SK-N-SH treated with all-trans-retinoic acid at 6 μM for 48 hours (cell line): ENCODE data around the gene WRAP73.

ENCODE experiments used
- ATAC-seq: fragments of 200-7000 bp; cut with Tn5 transposase; 3 replicates; pipeline ENCODE4 v1.9.1; 2020; ENCODE audit warnings: mild to moderate bottlenecking, moderate library complexity
- ARNTL ChIP-seq: fragments of 450-650 bp; formaldehyde crosslinking; IDR thresholded peaks from 2 replicates; pipeline ENCODE4 v1.5.0; 2020; ENCODE audit warnings: low read depth, mild to moderate bottlenecking, moderate library complexity, borderline replicate concordance
- BACH2 ChIP-seq: fragments of 250-450 bp; sonication (Bioruptor Pico); IDR thresholded peaks from 2 replicates; pipeline ENCODE4 v1.9.0; 2021; ENCODE audit warnings: mild to moderate bottlenecking, borderline replicate concordance
- CSDC2 ChIP-seq: fragments of 250-450 bp; sonication (Bioruptor Pico); IDR thresholded peaks from 2 replicates; pipeline ENCODE4 v1.5.0; 2020; ENCODE audit warnings: mild to moderate bottlenecking, moderate library complexity
- ESRRG ChIP-seq: fragments of 250-450 bp; sonication (Bioruptor Pico); IDR thresholded peaks from 2 replicates; pipeline ENCODE4 v1.6.1; 2021; ENCODE audit warnings: mild to moderate bottlenecking
- GLIS3 ChIP-seq: fragments of 250-450 bp; sonication (Bioruptor Pico); IDR thresholded peaks from 2 replicates; pipeline ENCODE4 v1.5.0; 2020; ENCODE audit warnings: mild to moderate bottlenecking, moderate library complexity
- ISL1 ChIP-seq: fragments of 250-450 bp; sonication (Bioruptor Pico); IDR thresholded peaks from 2 replicates; pipeline ENCODE4 v2.1.2; 2022; ENCODE audit warnings: mild to moderate bottlenecking, moderate library complexity
- OSR1 ChIP-seq: fragments of 250-450 bp; sonication (Bioruptor Pico); IDR thresholded peaks from 2 replicates; pipeline ENCODE4 v1.8.0; 2022; ENCODE audit warnings: moderate library complexity, mild to moderate bottlenecking, inconsistent platforms
- PPARA ChIP-seq: fragments of 250-450 bp; sonication (Bioruptor Pico); IDR thresholded peaks from 2 replicates; pipeline ENCODE4 v1.5.0; 2020; ENCODE audit warnings: mild to moderate bottlenecking, borderline replicate concordance
- RARB ChIP-seq: fragments of 250-450 bp; sonication (Bioruptor Pico); IDR thresholded peaks from 2 replicates; pipeline ENCODE4 v1.8.0; 2021; ENCODE audit warnings: mild to moderate bottlenecking, moderate library complexity
- SNAI2 ChIP-seq: fragments of 250-450 bp; sonication (Bioruptor Pico); IDR thresholded peaks from 2 replicates; pipeline ENCODE4 v1.5.0; 2020; ENCODE audit warnings: mild to moderate bottlenecking, moderate library complexity
- TCF4 ChIP-seq: fragments of 250-450 bp; sonication (Bioruptor Pico); IDR thresholded peaks from 2 replicates; pipeline ENCODE4 v1.8.0; 2021; ENCODE audit warnings: mild to moderate bottlenecking, moderate library complexity, borderline replicate concordance
- TOX ChIP-seq: fragments of 250-450 bp; sonication (Bioruptor Pico); IDR thresholded peaks from 2 replicates; pipeline ENCODE4 v1.8.0; 2021; ENCODE audit warnings: mild to moderate bottlenecking, moderate library complexity, borderline replicate concordance
- ZC3H10 ChIP-seq: fragments of 250-450 bp; sonication (Bioruptor Pico); IDR thresholded peaks from 2 replicates; pipeline ENCODE4 v1.5.1; 2021; ENCODE audit warnings: mild to moderate bottlenecking, moderate library complexity
- ZFP30 ChIP-seq: fragments of 450-650 bp; formaldehyde crosslinking; IDR thresholded peaks from 2 replicates; pipeline ENCODE4 v1.5.0; 2022; ENCODE audit warnings: mild to moderate bottlenecking, moderate library complexity
- ZNF565 ChIP-seq: fragments of 450-650 bp; formaldehyde crosslinking; conservative IDR thresholded peaks from 2 replicates; pipeline ENCODE4 v1.5.0; 2020; ENCODE audit warnings: low read depth, mild to moderate bottlenecking, moderate library complexity
- ZNF70 ChIP-seq: fragments of 450-650 bp; formaldehyde crosslinking; IDR thresholded peaks from 2 replicates; pipeline ENCODE4 v1.5.0; 2020; ENCODE audit warnings: mild to moderate bottlenecking, moderate library complexity
- ZNF8 ChIP-seq: fragments of 450-650 bp; formaldehyde crosslinking; IDR thresholded peaks from 2 replicates; pipeline ENCODE4 v1.5.0; 2020; ENCODE audit warnings: mild to moderate bottlenecking, moderate library complexity
- TF ChIP-seq, protein P1 (sequence below): fragments of 250-450 bp; sonication (Bioruptor Pico); IDR thresholded peaks from 2 replicates; pipeline ENCODE4 v1.8.0; 2020; ENCODE audit warnings: mild to moderate bottlenecking, moderate library complexity, borderline replicate concordance
- TF ChIP-seq, protein P2 (sequence below): fragments of 250-450 bp; sonication (Bioruptor Pico); IDR thresholded peaks from 2 replicates; pipeline ENCODE4 v1.8.0; 2021; ENCODE audit warnings: low read depth, mild to moderate bottlenecking, moderate library complexity, borderline replicate concordance
- TF ChIP-seq, protein P3 (sequence below): fragments of 250-450 bp; sonication (Bioruptor Pico); IDR thresholded peaks from 2 replicates; pipeline ENCODE4 v1.5.1; 2021; ENCODE audit warnings: mild to moderate bottlenecking, moderate library complexity
- TF ChIP-seq, protein P4 (sequence below): fragments of 250-450 bp; sonication (Bioruptor Pico); IDR thresholded peaks from 2 replicates; pipeline ENCODE4 v1.5.0; 2020; ENCODE audit warnings: mild to moderate bottlenecking, moderate library complexity

WRAP73 gene

DNA sequence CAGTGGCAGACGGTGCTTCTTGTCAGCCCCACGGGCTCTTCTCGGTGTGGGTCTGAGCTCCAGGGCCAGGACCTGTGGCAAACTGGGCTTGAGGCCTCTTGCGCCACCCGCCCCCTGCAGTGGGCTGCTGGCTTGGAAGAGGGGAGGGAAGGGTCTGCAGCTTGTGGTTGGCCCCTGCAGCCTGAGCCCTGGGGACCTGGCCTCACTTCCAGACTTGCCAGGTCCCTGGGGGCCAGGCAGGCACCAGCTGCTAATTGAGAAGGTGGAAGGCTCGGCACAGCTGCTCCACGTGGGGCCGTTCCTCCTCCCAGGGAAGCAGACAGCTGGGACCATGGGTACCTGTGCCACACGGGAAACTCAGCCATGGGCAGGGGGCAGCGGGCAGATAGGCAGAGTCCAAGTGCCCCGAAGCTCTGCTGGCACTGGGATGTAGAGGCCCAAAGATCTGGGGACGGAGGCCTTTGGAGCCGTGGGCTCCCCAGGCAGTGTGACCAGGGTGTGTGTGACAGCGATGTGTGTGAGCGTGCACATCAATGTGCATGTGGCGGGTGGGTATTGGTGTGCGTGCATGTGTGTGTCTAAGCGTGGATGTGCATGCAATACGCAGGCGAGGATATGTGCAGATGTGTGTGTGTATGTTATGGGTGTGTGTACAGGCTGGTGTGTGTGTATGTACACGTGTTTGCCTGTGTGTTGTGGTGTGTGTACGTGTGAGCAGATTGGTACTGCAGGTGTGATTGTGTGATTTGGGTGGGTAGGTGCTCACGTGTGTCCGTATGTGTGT is 41.7 kb upstream of the WRAP73 start:
- TF ChIP-seq PPARA (CRISPR knock-in tag) (no peak), OSR1 (no peak), CSDC2 (CRISPR knock-in tag) (no peak), ISL1 (CRISPR knock-in tag) (no peak), GLIS3 (CRISPR knock-in tag) (no peak), ZC3H10 (CRISPR knock-in tag) (no peak), TCF4 (CRISPR knock-in tag) (no peak), SNAI2 (CRISPR knock-in tag) (no peak), ZNF70 (CRISPR knock-in tag) (no peak), ARNTL (CRISPR knock-in tag) (no peak), BACH2 (CRISPR knock-in tag) (no peak), ZNF8 (CRISPR knock-in tag) (no peak), ESRRG (CRISPR knock-in tag) (no peak)
- TF ChIP-seq, protein P1, sequence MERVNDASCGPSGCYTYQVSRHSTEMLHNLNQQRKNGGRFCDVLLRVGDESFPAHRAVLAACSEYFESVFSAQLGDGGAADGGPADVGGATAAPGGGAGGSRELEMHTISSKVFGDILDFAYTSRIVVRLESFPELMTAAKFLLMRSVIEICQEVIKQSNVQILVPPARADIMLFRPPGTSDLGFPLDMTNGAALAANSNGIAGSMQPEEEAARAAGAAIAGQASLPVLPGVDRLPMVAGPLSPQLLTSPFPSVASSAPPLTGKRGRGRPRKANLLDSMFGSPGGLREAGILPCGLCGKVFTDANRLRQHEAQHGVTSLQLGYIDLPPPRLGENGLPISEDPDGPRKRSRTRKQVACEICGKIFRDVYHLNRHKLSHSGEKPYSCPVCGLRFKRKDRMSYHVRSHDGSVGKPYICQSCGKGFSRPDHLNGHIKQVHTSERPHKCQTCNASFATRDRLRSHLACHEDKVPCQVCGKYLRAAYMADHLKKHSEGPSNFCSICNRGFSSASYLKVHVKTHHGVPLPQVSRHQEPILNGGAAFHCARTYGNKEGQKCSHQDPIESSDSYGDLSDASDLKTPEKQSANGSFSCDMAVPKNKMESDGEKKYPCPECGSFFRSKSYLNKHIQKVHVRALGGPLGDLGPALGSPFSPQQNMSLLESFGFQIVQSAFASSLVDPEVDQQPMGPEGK: no peak
- TF ChIP-seq, protein P2, sequence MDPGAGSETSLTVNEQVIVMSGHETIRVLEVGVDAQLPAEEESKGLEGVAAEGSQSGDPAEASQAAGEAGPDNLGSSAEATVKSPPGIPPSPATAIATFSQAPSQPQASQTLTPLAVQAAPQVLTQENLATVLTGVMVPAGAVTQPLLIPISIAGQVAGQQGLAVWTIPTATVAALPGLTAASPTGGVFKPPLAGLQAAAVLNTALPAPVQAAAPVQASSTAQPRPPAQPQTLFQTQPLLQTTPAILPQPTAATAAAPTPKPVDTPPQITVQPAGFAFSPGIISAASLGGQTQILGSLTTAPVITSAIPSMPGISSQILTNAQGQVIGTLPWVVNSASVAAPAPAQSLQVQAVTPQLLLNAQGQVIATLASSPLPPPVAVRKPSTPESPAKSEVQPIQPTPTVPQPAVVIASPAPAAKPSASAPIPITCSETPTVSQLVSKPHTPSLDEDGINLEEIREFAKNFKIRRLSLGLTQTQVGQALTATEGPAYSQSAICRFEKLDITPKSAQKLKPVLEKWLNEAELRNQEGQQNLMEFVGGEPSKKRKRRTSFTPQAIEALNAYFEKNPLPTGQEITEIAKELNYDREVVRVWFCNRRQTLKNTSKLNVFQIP (CRISPR knock-in tag): no peak
- TF ChIP-seq, protein P3, sequence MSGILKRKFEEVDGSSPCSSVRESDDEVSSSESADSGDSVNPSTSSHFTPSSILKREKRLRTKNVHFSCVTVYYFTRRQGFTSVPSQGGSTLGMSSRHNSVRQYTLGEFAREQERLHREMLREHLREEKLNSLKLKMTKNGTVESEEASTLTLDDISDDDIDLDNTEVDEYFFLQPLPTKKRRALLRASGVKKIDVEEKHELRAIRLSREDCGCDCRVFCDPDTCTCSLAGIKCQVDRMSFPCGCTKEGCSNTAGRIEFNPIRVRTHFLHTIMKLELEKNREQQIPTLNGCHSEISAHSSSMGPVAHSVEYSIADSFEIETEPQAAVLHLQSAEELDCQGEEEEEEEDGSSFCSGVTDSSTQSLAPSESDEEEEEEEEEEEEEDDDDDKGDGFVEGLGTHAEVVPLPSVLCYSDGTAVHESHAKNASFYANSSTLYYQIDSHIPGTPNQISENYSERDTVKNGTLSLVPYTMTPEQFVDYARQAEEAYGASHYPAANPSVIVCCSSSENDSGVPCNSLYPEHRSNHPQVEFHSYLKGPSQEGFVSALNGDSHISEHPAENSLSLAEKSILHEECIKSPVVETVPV (CRISPR knock-in tag): no peak
- TF ChIP-seq, all 23 proteins: peak for 0
- ATAC-seq: no peak

DNA sequence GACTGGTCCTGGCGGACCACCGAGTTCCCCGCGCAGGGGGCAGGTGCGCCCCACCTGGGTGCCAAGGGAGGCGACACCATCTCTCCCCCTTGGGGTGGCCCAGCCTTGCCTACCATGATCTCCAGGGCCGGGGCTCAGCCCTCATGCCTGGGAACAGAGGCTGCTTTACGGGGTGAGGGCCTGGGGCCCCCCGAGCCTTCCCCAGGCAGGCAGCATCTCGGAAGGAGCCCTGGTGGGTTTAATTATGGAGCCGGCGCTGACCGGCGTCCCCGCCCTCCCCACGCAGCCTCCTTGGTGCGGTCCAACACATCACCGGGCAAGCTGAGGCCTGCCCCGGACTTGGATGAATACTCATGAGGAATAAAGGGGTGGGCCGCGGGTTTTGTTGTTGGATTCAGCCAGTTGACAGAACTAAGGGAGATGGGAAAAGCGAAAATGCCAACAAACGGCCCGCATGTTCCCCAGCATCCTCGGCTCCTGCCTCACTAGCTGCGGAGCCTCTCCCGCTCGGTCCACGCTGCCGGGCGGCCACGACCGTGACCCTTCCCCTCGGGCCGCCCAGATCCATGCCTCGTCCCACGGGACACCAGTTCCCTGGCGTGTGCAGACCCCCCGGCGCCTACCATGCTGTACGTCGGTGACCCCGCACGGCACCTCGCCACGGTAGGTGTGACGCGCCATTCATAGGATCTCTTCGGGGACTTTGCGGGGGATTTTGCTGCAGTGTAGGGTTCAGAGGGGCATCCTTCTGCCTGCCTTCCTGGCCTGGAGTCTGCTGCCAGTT is 40.6 kb upstream of the WRAP73 start:
- no peak for ATAC-seq
- TF ChIP-seq ZFP30 (no peak), CSDC2 (CRISPR knock-in tag) (no peak), ARNTL (CRISPR knock-in tag) (no peak), ZNF70 (CRISPR knock-in tag) (no peak), GLIS3 (CRISPR knock-in tag) (no peak), PPARA (CRISPR knock-in tag) (no peak), ESRRG (CRISPR knock-in tag) (no peak), ZNF8 (CRISPR knock-in tag) (no peak), ZNF565 (CRISPR knock-in tag) (no peak), ZC3H10 (CRISPR knock-in tag) (no peak), TOX (CRISPR knock-in tag) (no peak), OSR1 (no peak), BACH2 (CRISPR knock-in tag) (no peak), ISL1 (CRISPR knock-in tag) (no peak), RARB (CRISPR knock-in tag) (no peak)
- TF ChIP-seq, protein P3 (CRISPR knock-in tag): no peak
- TF ChIP-seq, protein P1: no peak
- TF ChIP-seq, protein P4, sequence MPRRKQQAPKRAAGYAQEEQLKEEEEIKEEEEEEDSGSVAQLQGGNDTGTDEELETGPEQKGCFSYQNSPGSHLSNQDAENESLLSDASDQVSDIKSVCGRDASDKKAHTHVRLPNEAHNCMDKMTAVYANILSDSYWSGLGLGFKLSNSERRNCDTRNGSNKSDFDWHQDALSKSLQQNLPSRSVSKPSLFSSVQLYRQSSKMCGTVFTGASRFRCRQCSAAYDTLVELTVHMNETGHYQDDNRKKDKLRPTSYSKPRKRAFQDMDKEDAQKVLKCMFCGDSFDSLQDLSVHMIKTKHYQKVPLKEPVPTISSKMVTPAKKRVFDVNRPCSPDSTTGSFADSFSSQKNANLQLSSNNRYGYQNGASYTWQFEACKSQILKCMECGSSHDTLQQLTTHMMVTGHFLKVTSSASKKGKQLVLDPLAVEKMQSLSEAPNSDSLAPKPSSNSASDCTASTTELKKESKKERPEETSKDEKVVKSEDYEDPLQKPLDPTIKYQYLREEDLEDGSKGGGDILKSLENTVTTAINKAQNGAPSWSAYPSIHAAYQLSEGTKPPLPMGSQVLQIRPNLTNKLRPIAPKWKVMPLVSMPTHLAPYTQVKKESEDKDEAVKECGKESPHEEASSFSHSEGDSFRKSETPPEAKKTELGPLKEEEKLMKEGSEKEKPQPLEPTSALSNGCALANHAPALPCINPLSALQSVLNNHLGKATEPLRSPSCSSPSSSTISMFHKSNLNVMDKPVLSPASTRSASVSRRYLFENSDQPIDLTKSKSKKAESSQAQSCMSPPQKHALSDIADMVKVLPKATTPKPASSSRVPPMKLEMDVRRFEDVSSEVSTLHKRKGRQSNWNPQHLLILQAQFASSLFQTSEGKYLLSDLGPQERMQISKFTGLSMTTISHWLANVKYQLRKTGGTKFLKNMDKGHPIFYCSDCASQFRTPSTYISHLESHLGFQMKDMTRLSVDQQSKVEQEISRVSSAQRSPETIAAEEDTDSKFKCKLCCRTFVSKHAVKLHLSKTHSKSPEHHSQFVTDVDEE: no peak
